ENCODE results near the gene FAM20C. TPM values are rescaled to one million over a fixed set of nuclear protein-coding genes. Genes with fewer than 3 reads are reported as not detected.

Gene FAM20C
- total RNA-seq, 1 experiment from 2014 or later: 62.4 TPM

- Histone ChIP-seq H3K9me3 (ENCODE audit: control insufficient read depth, insufficient read depth, low read depth, low read length) (no peaks in the 10 kb centered on the region), H3K36me3 (ENCODE audit: control insufficient read depth, insufficient read depth, low read length) (no peaks in the 10 kb centered on the region), H3K27ac (ENCODE audit: low read length) (peak overlapping the region; percentile 68), H3K4me1 (ENCODE audit: control insufficient read depth, insufficient read depth, low read length) (peaks cover 8% of the 10 kb centered on the region), H3K4me3 (ENCODE audit: low read depth in 2 of 2, low read length in 2 of 2) (no peak overlapping the region), H3K27me3 (ENCODE audit: control insufficient read depth, insufficient read depth, low read length) (no peaks in the 10 kb centered on the region)
- ChIA-PET CTCF (no interaction called here), POLR2A (interaction anchor here (0.5 kb wide), 1 partner anchor 305 kb away, joined by 3 read pairs; no protein-coding TSS in a partner anchor)
- no TSS peak for BruUV-seq (replicated peaks)
- DNase-seq (ENCODE audit: low read depth, low spot score) (no peak), ATAC-seq (peak; percentile 66)
- TF ChIP-seq POLR2AphosphoS5 (IDR thresholded peaks at IDR 0.05; ENCODE audit: low read depth, low read length) (no peak), TCF7L2 (IDR thresholded peaks at IDR 0.05; ENCODE audit: low read depth, low read length) (no peak), REST (IDR thresholded peaks at IDR 0.05; ENCODE audit: insufficient read depth in 1 of 2, low read depth in 2 of 2, low read length in 1 of 2) (no peak), SIN3A (IDR thresholded peaks at IDR 0.05; ENCODE audit: borderline replicate concordance, insufficient read depth, low read depth, low read length) (no peak)
- TF ChIP-seq, protein P1, sequence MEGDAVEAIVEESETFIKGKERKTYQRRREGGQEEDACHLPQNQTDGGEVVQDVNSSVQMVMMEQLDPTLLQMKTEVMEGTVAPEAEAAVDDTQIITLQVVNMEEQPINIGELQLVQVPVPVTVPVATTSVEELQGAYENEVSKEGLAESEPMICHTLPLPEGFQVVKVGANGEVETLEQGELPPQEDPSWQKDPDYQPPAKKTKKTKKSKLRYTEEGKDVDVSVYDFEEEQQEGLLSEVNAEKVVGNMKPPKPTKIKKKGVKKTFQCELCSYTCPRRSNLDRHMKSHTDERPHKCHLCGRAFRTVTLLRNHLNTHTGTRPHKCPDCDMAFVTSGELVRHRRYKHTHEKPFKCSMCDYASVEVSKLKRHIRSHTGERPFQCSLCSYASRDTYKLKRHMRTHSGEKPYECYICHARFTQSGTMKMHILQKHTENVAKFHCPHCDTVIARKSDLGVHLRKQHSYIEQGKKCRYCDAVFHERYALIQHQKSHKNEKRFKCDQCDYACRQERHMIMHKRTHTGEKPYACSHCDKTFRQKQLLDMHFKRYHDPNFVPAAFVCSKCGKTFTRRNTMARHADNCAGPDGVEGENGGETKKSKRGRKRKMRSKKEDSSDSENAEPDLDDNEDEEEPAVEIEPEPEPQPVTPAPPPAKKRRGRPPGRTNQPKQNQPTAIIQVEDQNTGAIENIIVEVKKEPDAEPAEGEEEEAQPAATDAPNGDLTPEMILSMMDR (IDR thresholded peaks at IDR 0.05): no peak
- intact Hi-C loops (cut with micrococcal nuclease; ENCODE audit: unreplicated experiment): no loop called here
- in situ Hi-C loops (cut with HindIII; ENCODE audit: low pct_unique_long_range_greater_than_20kb, low sequenced_read_pairs): no loop called here
Measured at GRCh38 chr7:214410-215212, 22.2 kb downstream of the FAM20C start.

- ChIA-PET CTCF (interaction anchor here (0.5 kb wide), 1 partner anchor 504 kb away, joined by 6 read pairs; no protein-coding TSS in a partner anchor), POLR2A (no interaction called here)
- in situ Hi-C loops (cut with HindIII; ENCODE audit: low pct_unique_long_range_greater_than_20kb, low sequenced_read_pairs) (no loop called here), intact Hi-C loops (cut with micrococcal nuclease; ENCODE audit: unreplicated experiment) (no loop called here)
- TF ChIP-seq SIN3A (IDR thresholded peaks at IDR 0.05; ENCODE audit: borderline replicate concordance, insufficient read depth, low read depth, low read length) (no peak), REST (IDR thresholded peaks at IDR 0.05; ENCODE audit: insufficient read depth in 1 of 2, low read depth in 2 of 2, low read length in 1 of 2) (no peak)
- H3K36me3 ChIP-seq (ENCODE audit: control insufficient read depth, insufficient read depth, low read length): no peaks in the 10 kb centered on the region
- H3K9me3 ChIP-seq (ENCODE audit: control insufficient read depth, insufficient read depth, low read depth, low read length): no peaks in the 10 kb centered on the region
- H3K27me3 ChIP-seq (ENCODE audit: control insufficient read depth, insufficient read depth, low read length): no peaks in the 10 kb centered on the region
- ATAC-seq (peak; percentile 44; the same call in 1 of the 2 replicates), DNase-seq (ENCODE audit: low read depth, low spot score) (no peak)
- no peak overlapping the region for H3K4me3 ChIP-seq (ENCODE audit: low read depth in 2 of 2, low read length in 2 of 2)
- H3K27ac ChIP-seq (ENCODE audit: low read length): no peak overlapping the region
- H3K4me1 ChIP-seq (ENCODE audit: control insufficient read depth, insufficient read depth, low read length): peaks cover 16% of the 10 kb centered on the region
- BruUV-seq (replicated peaks): no TSS peak
Measured at GRCh38 chr7:216360-217300, 24.3 kb downstream of the FAM20C start.

All from Panc1 (cell line).